ENCODE results near the gene NRN1L. TPM values are rescaled to one million over a fixed set of nuclear protein-coding genes. Genes with fewer than 3 reads are reported as not detected.
"Not testable (repeated sequence)": the region's sequence is repeated elsewhere in the genome, so short reads cannot be mapped to it uniquely, and the experiment has no call there.

NRN1L gene
- total and polyA plus RNA-seq, 2 donors from 2014 or later: 1.1 to 1.2 TPM

GRCh38 chr16:67861877-67862276 is 22.8 kb upstream of the NRN1L start:
- Histone ChIP-seq H3K4me3 (ENCODE audit: low read length in 3 of 3) (no peak overlapping the region), H3K27ac (ENCODE audit: low read depth in 2 of 2, low read length in 2 of 2) (no peak overlapping the region), H3K9me3 (ENCODE audit: control insufficient read depth in 2 of 3, insufficient read depth in 1 of 3, low read length in 3 of 3) (no peaks in the 10 kb centered on the region), H3K4me1 (ENCODE audit: control insufficient read depth in 2 of 3, insufficient read depth in 2 of 3, low read depth in 1 of 3, low read length in 3 of 3) (peaks cover 0 to 19% (median 13%) of the 10 kb centered on the region in 3 donors), H3K36me3 (ENCODE audit: control insufficient read depth in 2 of 3, insufficient read depth in 3 of 3, low read length in 3 of 3) (peaks cover 0 to 9% (median 4%) of the 10 kb centered on the region in 3 donors), H3K9ac (ENCODE audit: low read length in 3 of 3) (no peak overlapping the region), H3K27me3 (ENCODE audit: control insufficient read depth, insufficient read depth, low read length) (no peaks in the 10 kb centered on the region)
- intact Hi-C loops (cut with DNase I): no loop called here
- DNase-seq (no peak), FAIRE-seq (no peak)
- TF ChIP-seq CTCF (IDR thresholded peaks at IDR 0.05; ENCODE audit: borderline replicate concordance, extremely low read depth, insufficient read depth): no peak

DNA sequence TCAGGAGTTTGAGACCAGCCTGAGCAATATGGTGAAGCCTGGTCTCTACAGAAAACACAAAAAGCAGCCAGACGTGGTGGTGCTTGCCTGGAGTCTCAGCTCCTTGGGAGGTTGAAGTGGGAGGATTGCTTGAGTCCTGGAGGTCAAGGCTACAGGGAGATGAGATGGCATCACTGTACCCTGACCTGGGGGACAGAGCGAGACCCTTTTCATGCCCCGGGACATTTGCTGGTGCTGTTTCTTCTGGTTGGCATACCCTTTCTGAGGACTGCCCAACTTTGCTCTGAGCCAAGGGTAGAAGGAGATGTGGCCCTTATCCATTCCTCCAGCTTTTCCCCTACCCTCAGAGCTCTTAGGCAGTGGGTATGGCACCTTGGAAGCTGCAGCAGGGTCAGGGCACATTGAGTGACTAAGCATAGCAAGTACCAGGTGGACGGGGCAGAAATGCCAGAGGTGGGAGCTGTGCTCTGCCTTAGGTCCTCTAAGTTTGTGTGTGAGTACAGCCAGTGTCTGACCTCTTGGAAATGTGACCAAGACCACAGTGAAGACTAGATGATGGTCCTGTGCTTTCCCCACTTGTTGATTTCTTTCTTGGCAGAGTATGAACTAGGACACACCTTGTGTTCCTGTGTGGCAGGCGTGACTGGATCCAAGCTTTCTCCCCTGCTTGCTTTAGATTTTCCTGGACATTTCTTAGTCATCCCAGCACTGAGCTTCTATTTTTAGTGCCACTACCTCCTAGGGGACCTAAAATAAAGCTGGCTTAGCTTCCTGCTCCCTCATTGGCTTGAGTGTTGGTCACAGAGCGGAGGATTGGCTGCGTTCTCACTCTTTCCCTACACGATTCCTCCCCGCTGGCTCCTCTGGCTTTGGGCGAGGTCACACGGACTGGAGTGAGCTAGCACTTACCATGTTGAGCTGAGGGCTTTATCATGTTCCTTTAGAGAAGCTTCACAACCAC is 21.8 kb upstream of the NRN1L start:
- DNase-seq (peak in 1 of 5 donors; percentile 82), FAIRE-seq (no peak)
- Histone ChIP-seq H3K4me1 (ENCODE audit: control insufficient read depth in 2 of 3, insufficient read depth in 2 of 3, low read depth in 1 of 3, low read length in 3 of 3) (peaks cover 0 to 9% (median 6%) of the 10 kb centered on the region in 3 donors), H3K27me3 (ENCODE audit: control insufficient read depth, insufficient read depth, low read length) (no peaks in the 10 kb centered on the region), H3K4me3 (ENCODE audit: low read length in 3 of 3) (no peak overlapping the region), H3K9me3 (ENCODE audit: control insufficient read depth in 2 of 3, insufficient read depth in 1 of 3, low read length in 3 of 3) (no peaks in the 10 kb centered on the region), H3K27ac (ENCODE audit: low read depth in 2 of 2, low read length in 2 of 2) (peak overlapping the region; percentile 55 to 62), H3K9ac (ENCODE audit: low read length in 3 of 3) (peak overlapping the region in 1 of 3 donors; percentile 30), H3K36me3 (ENCODE audit: control insufficient read depth in 2 of 3, insufficient read depth in 3 of 3, low read length in 3 of 3) (peaks cover 2 to 9% (median 6%) of the 10 kb centered on the region in 3 donors)
- intact Hi-C loops (cut with DNase I): no loop called here
- TF ChIP-seq CTCF (IDR thresholded peaks at IDR 0.05; ENCODE audit: borderline replicate concordance, extremely low read depth, insufficient read depth): no peak

DNA sequence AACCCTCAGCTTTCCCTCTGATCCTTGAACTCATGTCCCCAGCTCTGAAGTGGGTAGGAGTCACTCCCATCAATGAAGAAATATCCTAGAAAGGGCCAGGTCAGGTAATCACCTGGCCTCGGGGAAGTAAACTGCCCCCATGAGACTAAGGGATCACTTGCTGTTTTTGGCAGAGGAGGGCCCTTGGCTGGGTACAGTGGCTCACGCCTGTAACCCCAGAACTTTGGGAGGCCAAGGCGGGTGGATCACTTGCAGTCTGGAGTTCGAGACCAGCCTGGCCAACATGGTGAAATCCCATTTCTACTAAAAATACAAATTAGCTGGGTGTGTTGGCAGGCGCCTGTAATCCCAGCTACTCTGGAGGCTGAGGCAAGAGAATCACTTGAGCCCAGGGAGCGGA is 20.6 kb upstream of the NRN1L start:
- FAIRE-seq; intact Hi-C loops (cut with DNase I); DNase-seq; H3K4me3 ChIP-seq (ENCODE audit: low read length in 3 of 3); H3K4me1 ChIP-seq (ENCODE audit: control insufficient read depth in 2 of 3, insufficient read depth in 2 of 3, low read depth in 1 of 3, low read length in 3 of 3); H3K9me3 ChIP-seq (ENCODE audit: control insufficient read depth in 2 of 3, insufficient read depth in 1 of 3, low read length in 3 of 3); H3K27me3 ChIP-seq (ENCODE audit: control insufficient read depth, insufficient read depth, low read length); H3K9ac ChIP-seq (ENCODE audit: low read length in 3 of 3): not testable (repeated sequence)
- peaks cover 2 to 12% (median 6%) of the 10 kb centered on the region in 3 donors for H3K36me3 ChIP-seq (ENCODE audit: control insufficient read depth in 2 of 3, insufficient read depth in 3 of 3, low read length in 3 of 3)
- H3K27ac ChIP-seq (ENCODE audit: low read depth in 2 of 2, low read length in 2 of 2): peak overlapping the region in 1 of 2 donors; percentile 49

GRCh38 chr16:67864594-67864993 is 20.1 kb upstream of the NRN1L start:
- peaks cover 2 to 12% (median 6%) of the 10 kb centered on the region in 3 donors for H3K36me3 ChIP-seq (ENCODE audit: control insufficient read depth in 2 of 3, insufficient read depth in 3 of 3, low read length in 3 of 3)
- H3K4me1 ChIP-seq (ENCODE audit: control insufficient read depth in 2 of 3, insufficient read depth in 2 of 3, low read depth in 1 of 3, low read length in 3 of 3): peaks cover 0 to 7% (median 6%) of the 10 kb centered on the region in 3 donors
- no peak for FAIRE-seq
- H3K4me3 ChIP-seq (ENCODE audit: low read length in 3 of 3): no peak overlapping the region
- no peaks in the 10 kb centered on the region for H3K9me3 ChIP-seq (ENCODE audit: control insufficient read depth in 2 of 3, insufficient read depth in 1 of 3, low read length in 3 of 3)
- DNase-seq: no peak
- H3K9ac ChIP-seq (ENCODE audit: low read length in 3 of 3): no peak overlapping the region
- intact Hi-C loops (cut with DNase I): no loop called here
- H3K27me3 ChIP-seq (ENCODE audit: control insufficient read depth, insufficient read depth, low read length): no peaks in the 10 kb centered on the region
- TF ChIP-seq CTCF (IDR thresholded peaks at IDR 0.05; ENCODE audit: borderline replicate concordance, extremely low read depth, insufficient read depth): no peak
- no peak overlapping the region for H3K27ac ChIP-seq (ENCODE audit: low read depth in 2 of 2, low read length in 2 of 2)

All from kidney (tissue), 14 donors.